ENCODE results near the gene RIOX2. TPM values are rescaled to one million over a fixed set of nuclear protein-coding genes. Genes with fewer than 3 reads are reported as not detected.

Gene RIOX2
- total RNA-seq, 1 donor from 2014 or later: 9.5 TPM

- no peak for DNase-seq
- no peaks in the 10 kb centered on the region for H3K27me3 ChIP-seq (ENCODE audit: low read depth)
- no peak for TF ChIP-seq CTCF (IDR thresholded peaks at IDR 0.05; ENCODE audit: borderline replicate concordance)
- peaks cover 19% of the 10 kb centered on the region for H3K36me3 ChIP-seq
- intact Hi-C loops (cut with micrococcal nuclease): no loop called here
- peaks cover 36% of the 10 kb centered on the region for H3K4me1 ChIP-seq
- peak overlapping the region; percentile 36 for H3K4me3 ChIP-seq
- no peaks in the 10 kb centered on the region for H3K9me3 ChIP-seq (replicated peaks)
- H3K27ac ChIP-seq (replicated peaks): peak overlapping the region; percentile 89
These were observed 70.7 kb downstream of the RIOX2 start for GRCh38 chr3:97901313-97902248.

- no peak overlapping the region for H3K4me3 ChIP-seq
These were observed 72.9 kb downstream of the RIOX2 start for GRCh38 chr3:97899331-97899730.

GRCh38 chr3:97896547-97896946 is 75.7 kb downstream of the RIOX2 start:
- no peak for DNase-seq
- Histone ChIP-seq H3K27ac (replicated peaks) (no peak overlapping the region), H3K9me3 (replicated peaks) (no peaks in the 10 kb centered on the region), H3K4me3 (no peak overlapping the region), H3K27me3 (ENCODE audit: low read depth) (no peaks in the 10 kb centered on the region), H3K36me3 (peaks cover 53% of the 10 kb centered on the region), H3K4me1 (peaks cover 17% of the 10 kb centered on the region)
- intact Hi-C loops (cut with micrococcal nuclease): no loop called here
- TF ChIP-seq CTCF (IDR thresholded peaks at IDR 0.05; ENCODE audit: borderline replicate concordance): no peak

More at GRCh38 chr3:97899331-97899730, 72.9 kb downstream of the RIOX2 start:
- peak overlapping the region; percentile 89 for H3K27ac ChIP-seq (replicated peaks)
- peaks cover 34% of the 10 kb centered on the region for H3K36me3 ChIP-seq
- H3K27me3 ChIP-seq (ENCODE audit: low read depth): no peaks in the 10 kb centered on the region
- H3K9me3 ChIP-seq (replicated peaks): no peaks in the 10 kb centered on the region
- no peak for DNase-seq
- intact Hi-C loops (cut with micrococcal nuclease): no loop called here
- no peak for TF ChIP-seq CTCF (IDR thresholded peaks at IDR 0.05; ENCODE audit: borderline replicate concordance)
- H3K4me1 ChIP-seq: peaks cover 36% of the 10 kb centered on the region

- Histone ChIP-seq H3K36me3 (peaks cover 58% of the 10 kb centered on the region), H3K4me1 (peaks cover 13% of the 10 kb centered on the region), H3K27ac (replicated peaks) (no peak overlapping the region), H3K27me3 (ENCODE audit: low read depth) (no peaks in the 10 kb centered on the region), H3K4me3 (no peak overlapping the region), H3K9me3 (replicated peaks) (no peaks in the 10 kb centered on the region)
- TF ChIP-seq CTCF (IDR thresholded peaks at IDR 0.05; ENCODE audit: borderline replicate concordance): no peak
- no peak for DNase-seq
- intact Hi-C loops (cut with micrococcal nuclease): no loop called here
These were observed 76.1 kb downstream of the RIOX2 start for GRCh38 chr3:97896129-97896528.

DNA sequence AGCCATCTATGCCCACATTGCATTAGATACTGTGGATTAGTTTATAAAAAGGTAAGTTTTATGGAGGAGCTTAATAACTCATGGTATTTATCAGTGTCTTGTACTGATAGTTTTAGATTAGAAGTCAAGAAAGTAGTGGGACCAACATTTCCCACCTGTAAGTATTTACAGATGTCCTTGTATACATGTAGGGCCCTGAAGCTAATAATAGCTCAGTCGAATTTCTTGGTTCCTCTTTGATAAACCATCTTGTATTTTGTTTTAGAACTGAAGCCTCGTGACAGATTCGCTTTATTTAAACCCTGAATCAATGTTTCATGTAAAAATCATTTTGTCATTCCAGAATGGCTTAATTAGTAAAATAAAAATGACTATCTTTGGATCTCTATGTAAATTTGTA is 77.0 kb downstream of the RIOX2 start:
- Histone ChIP-seq H3K36me3 (peaks cover 63% of the 10 kb centered on the region), H3K27me3 (ENCODE audit: low read depth) (no peaks in the 10 kb centered on the region)
- TF ChIP-seq CTCF (IDR thresholded peaks at IDR 0.05; ENCODE audit: borderline replicate concordance): no peak

More for the DNA sequence above, 77.0 kb downstream of the RIOX2 start:
- intact Hi-C loops (cut with micrococcal nuclease): no loop called here
- H3K9me3 ChIP-seq (replicated peaks): no peaks in the 10 kb centered on the region
- H3K27ac ChIP-seq (replicated peaks): no peak overlapping the region
- peaks cover 3% of the 10 kb centered on the region for H3K4me1 ChIP-seq
- no peak for DNase-seq
- H3K4me3 ChIP-seq: no peak overlapping the region

Measured in left ventricle myocardium inferior (tissue), 1 donor.